HG03354 (cell line): ENCODE measurements around the gene HPCAL1.

Experiments used
- ATAC-seq: cut with Tn5 transposase; IDR thresholded peaks from one replicate; pipeline ENCODE4 v1.9.1; 2021; ENCODE audit warnings: mild to moderate bottlenecking; ENCODE audit not compliant: unreplicated experiment, poor library complexity, severe bottlenecking

Gene HPCAL1

GRCh38 chr2:10427618-10427949 lies 124.9 kb downstream of the HPCAL1 start:
- ATAC-seq: no peak

DNA sequence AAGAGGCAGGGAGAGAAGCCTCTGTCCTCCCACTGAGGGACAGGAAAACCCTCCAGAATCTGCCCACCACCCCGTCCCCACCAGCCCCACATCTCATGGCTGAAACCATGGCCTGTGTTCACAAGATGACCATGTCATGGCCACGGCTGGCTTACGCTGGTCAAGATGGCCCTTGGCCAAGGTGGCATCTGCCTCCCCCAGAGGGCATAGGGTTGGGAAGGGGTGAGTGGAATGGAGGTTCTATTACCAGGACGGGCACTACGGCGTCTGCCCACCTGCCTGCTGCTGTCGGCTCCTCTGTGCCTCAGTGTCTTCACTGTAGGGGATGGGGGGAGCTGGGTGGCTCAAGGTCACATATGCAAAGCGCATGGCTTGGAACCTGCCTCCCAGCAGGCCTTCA lies 125.7 kb downstream of the HPCAL1 start:
- no peak for ATAC-seq

GRCh38 chr2:10428924-10429323 lies 126.2 kb downstream of the HPCAL1 start:
- no peak for ATAC-seq

DNA sequence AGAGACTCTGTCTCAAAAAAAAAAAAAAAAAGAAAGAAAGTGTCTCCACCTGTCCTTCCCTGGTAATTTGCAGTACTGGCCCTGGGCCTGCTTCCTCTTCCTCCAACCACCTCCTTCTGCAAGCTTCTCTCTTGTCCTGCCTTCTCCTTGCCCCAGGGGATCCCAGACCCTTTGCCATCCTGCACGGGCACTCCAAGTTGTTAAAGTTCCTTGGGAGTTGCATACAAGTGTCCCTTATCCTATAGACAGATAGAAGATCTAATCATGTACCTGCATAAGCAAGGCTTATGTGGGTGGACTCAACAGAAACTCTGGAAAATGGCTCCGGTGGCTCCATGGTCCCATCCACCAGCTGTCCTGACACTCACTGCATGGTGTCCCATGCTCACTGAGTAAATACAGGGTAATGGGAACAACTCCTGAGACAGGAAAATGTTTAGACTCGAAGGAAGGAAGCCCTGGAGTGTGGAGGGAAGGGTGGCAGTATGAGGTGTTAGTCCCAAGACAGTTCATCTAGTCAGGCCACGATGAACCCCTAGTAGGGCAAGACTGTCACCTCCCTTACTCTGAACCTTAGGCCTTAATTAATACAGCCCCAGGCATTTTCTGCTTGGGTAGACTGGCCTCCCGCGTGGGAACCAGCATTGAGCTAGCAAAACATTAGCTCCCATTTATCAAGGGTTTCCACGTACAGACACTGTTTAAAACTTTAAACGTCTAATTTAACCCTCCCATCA lies 128.3 kb downstream of the HPCAL1 start:
- no peak for ATAC-seq

GRCh38 chr2:10431797-10432196 lies 129.1 kb downstream of the HPCAL1 start:
- ATAC-seq: no peak

GRCh38 chr2:10432311-10433181 lies 129.8 kb downstream of the HPCAL1 start:
- ATAC-seq: no peak

- ATAC-seq: no peak
These were observed 130.7 kb downstream of the HPCAL1 start for GRCh38 chr2:10433264-10433946.

GRCh38 chr2:10433947-10434885 lies 131.5 kb downstream of the HPCAL1 start:
- ATAC-seq: no peak

DNA sequence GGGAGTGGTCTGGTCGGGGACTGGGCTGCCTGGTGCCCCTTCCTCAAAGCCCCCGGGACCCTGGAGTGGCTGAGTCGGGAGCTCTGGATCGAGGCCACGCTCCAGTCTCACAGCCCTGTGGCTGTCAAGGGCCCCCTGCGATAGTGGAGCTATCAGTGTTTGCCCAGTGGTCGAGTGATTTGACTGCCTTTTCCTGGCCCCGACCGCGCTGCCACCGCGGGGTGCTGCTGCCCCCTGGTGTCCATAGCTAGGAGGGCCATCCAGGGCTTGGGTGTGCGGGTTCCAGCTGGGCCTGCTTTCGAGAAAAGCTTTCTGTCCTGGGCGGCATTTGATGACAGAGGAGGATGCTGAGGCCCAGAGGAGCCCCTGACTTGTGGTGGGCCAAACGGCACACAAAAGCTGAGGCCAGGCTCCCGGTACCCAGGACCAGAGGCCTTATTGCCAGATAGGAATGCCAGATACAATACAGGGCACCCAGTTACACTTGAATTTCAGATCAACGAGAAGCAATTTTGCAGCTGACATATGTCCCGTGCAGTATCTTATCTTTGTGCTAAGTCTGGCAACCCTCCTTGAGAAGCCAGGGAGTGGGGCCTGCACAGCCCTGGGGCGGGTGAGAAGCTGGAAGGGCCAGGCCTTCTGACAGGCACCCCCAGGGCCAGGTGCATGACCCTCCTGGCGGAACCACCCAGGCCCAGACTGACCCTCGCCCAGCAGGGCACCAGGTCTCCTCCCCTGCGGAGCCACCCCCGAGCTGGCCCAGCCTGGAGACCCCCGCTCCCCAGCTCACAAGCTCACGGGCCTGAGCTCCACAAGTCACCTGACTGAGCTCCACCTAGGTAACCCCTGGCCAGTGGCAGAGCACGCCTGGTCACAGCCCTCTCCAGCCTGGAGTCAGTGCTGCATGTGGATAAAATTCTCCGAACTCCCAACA lies 132.4 kb downstream of the HPCAL1 start:
- ATAC-seq: peak; percentile 83

GRCh38 chr2:10435820-10436204 lies 133.1 kb downstream of the HPCAL1 start:
- ATAC-seq: no peak

GRCh38 chr2:10436583-10437110 lies 133.9 kb downstream of the HPCAL1 start:
- ATAC-seq: no peak

GRCh38 chr2:10437806-10438205 lies 135.1 kb downstream of the HPCAL1 start:
- ATAC-seq: no peak

GRCh38 chr2:10438688-10439087 lies 136.0 kb downstream of the HPCAL1 start:
- no peak for ATAC-seq

DNA sequence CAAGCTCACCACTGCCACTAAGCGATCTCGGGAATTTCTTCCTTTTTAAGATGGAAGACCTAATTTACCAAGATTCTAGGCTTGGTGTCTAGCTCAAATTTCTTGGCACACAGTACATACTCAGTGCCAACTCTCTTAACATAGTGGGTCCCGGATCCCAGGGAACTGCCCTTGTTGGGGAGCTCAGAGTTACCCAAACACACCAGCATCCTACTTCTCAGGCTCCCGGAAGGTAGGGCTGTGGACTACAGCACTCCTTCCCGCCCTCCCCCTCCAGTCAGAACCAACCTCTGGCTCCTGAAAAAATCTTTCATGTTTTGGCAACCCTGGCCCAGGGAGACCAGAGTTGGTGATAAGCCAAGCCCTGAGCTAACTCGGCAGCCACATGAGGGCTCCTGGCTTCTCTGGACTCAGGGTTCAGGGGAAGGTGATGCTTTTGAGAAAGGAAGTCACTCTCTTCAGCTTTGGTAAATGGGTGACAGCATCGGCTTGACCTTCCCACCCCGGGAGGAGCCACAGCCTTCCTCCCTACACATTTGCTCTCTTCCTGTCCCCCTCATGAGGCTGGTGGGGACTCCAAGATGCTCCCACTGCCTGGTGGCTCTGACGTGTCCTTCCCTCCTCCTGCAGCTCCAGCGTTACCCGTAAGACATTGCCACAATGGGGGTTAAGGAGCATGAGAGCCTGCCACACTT lies 136.6 kb downstream of the HPCAL1 start:
- ATAC-seq: no peak

DNA sequence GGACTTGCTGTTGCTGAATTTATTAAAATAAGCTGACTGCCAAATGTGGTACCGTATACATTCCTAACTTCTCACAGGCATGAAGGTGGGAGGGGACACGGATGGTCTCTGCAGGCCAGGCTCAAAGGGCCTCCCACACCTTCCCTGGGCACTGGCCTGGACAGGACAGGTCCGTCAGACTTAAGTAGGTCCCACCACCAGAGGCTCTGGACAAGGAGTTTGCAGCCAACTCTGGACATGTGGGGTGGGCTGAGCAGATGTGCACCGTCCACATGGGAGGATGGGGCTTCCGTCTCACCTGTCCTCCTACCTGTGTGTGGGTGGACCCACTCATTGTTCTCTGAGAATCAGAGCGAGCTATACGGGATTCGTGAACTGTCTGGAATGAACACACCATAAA lies 137.3 kb downstream of the HPCAL1 start:
- ATAC-seq: no peak

DNA sequence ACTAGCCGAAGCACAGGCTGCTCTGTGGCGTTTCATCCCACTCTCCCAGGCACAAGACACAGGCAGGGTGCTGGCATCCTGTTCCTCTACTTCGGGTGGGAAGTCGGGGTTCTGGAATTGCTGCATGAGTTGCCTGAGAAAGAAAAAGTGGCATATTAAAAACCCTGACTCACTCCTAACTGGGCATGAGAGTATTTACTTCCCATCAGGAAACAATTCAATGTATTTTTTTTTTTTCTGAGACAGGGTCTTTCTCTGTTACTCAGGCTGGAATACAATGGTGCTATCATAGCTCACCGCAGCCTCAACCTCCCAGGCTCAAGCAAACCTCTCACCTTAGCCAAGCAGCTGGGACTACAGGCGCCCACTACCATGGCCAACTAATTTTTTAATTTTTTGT lies 138.0 kb downstream of the HPCAL1 start:
- no peak for ATAC-seq

DNA sequence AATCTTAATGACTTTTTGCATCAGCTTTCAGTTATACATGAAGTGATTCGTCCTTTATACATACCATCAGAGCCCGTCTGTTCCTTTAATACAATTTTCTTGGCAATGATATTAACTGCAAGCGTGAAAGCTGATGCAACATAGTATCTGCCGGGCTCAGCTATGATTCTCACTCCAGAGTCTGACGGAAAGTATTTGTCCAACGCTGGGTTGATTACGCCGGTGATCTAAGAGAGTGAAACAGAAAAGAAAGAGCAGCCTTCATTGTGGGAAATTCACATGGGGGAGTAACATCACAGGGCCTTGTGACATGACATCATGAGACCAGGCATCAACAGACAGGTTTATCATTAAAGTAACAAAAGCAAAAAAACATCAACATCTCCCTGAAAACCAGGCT lies 139.2 kb downstream of the HPCAL1 start:
- ATAC-seq: no peak
